ENCODE measurements around the gene SLC49A3.

GRCh38 chr4:722851-723360 lies 34.0 kb upstream of the SLC49A3 start:
- TF ChIP-seq CTCF (IDR thresholded peaks at IDR 0.05), result no peak
- no peak for TF ChIP-seq POLR2AphosphoS5 (IDR thresholded peaks at IDR 0.05)
